Measurements from ENCODE around the gene FOXC2. TPM values are rescaled to one million over a fixed set of nuclear protein-coding genes. Genes with fewer than 3 reads are reported as not detected.

FOXC2 gene
- total and polyA plus RNA-seq, 2 of the 13 experiments (the other 11 are each of a cell fraction or from before 2014, with no cell fraction given) = not detected

DNA sequence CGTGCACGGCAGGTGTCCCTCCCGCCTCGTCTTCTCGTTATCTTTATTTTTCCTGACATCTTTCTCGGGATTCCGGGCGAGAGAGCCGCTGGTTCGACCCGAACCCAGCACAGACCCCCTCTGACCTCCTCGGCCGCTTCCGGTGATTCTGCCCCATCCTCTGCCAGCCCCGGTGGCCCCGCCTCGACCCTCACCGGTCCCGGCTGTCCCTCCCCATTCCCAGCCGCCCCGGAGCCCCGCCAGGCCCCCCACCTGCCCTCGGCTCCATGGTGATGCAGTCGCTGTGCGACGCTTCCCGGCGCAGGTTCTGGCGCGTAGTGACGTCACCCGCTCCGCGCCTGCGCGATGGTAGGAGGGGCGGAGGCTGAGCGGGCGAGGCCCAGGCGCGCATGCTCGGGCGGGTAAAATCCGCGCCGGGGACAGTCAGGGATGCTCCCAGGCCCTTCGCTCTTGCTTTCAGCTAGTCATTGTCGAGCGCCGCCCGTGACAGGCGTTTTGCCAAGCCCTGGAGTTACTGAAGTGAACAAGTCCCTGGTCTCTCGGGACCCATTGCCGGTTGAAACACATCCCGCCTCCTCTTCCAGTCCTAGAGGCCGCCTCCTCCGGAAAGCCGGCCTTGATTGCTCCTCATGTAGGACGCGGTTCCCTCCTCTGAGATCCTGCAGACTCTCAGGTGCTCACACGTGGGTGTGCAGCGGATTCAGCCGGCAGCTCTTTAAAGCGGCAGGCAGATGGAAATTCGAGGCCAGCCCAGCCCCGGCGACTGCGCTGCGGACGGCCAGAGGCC is 11.5 kb upstream of the FOXC2 start, which contains the start of gene MTHFSD (continued):
- TF ChIP-seq ZNF513 (CRISPR knock-in tag; conservative IDR thresholded peaks at IDR 0.05) = no peak
- peak; percentile 76; the same call in 1 of the 2 replicates for TF ChIP-seq ZNF44 (CRISPR knock-in tag; IDR thresholded peaks at IDR 0.05)
- TF ChIP-seq KLF12 (CRISPR knock-in tag; IDR thresholded peaks at IDR 0.05; ENCODE audit: borderline replicate concordance) = peak; percentile 68
- peak; percentile 71; the same call in 1 of the 2 replicates for TF ChIP-seq MEIS2 (CRISPR knock-in tag; IDR thresholded peaks at IDR 0.05)
- TF ChIP-seq ZNF713 (CRISPR knock-in tag; IDR thresholded peaks at IDR 0.05) = 0 out of 2 replicates have a peak, but pooled peaks have one; percentile 60
- no peak for TF ChIP-seq CENPX (CRISPR knock-in tag; IDR thresholded peaks at IDR 0.05)
- TF ChIP-seq ZNF234 (CRISPR knock-in tag; conservative IDR thresholded peaks at IDR 0.05) = no peak
- peak; percentile 47 for TF ChIP-seq XRCC5 (optimal IDR thresholded peaks at IDR 0.05; ENCODE audit: low read length)
- TF ChIP-seq RBM39 (IDR thresholded peaks at IDR 0.05; ENCODE audit: low read depth, low read length, poor library complexity, severe bottlenecking) = no peak
- TF ChIP-seq RAD21 (CRISPR knock-in tag; IDR thresholded peaks at IDR 0.05) = peak; percentile 27; the same call in 1 of the 2 replicates
- peak; percentile 34; the same call in 1 of the 2 replicates for TF ChIP-seq ZNF260 (CRISPR knock-in tag; IDR thresholded peaks at IDR 0.05; ENCODE audit: borderline replicate concordance, low read depth)
- no peak for TF ChIP-seq MBD4 (IDR thresholded peaks at IDR 0.05; ENCODE audit: borderline replicate concordance, low read length)
- 0 out of 2 replicates have a peak, but pooled peaks have one; percentile 3 for TF ChIP-seq MNT (IDR thresholded peaks at IDR 0.05)
- TF ChIP-seq NFE2 (CRISPR knock-in tag; IDR thresholded peaks at IDR 0.05) = no peak
- TF ChIP-seq, protein P1, sequence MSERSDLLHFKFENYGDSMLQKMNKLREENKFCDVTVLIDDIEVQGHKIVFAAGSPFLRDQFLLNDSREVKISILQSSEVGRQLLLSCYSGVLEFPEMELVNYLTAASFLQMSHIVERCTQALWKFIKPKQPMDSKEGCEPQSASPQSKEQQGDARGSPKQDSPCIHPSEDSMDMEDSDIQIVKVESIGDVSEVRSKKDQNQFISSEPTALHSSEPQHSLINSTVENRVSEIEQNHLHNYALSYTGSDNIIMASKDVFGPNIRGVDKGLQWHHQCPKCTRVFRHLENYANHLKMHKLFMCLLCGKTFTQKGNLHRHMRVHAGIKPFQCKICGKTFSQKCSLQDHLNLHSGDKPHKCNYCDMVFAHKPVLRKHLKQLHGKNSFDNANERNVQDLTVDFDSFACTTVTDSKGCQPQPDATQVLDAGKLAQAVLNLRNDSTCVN (CRISPR knock-in tag; IDR thresholded peaks at IDR 0.05; ENCODE audit: borderline replicate concordance) = peak; percentile 9; the same call in 1 of the 2 replicates
- TF ChIP-seq, protein P2, sequence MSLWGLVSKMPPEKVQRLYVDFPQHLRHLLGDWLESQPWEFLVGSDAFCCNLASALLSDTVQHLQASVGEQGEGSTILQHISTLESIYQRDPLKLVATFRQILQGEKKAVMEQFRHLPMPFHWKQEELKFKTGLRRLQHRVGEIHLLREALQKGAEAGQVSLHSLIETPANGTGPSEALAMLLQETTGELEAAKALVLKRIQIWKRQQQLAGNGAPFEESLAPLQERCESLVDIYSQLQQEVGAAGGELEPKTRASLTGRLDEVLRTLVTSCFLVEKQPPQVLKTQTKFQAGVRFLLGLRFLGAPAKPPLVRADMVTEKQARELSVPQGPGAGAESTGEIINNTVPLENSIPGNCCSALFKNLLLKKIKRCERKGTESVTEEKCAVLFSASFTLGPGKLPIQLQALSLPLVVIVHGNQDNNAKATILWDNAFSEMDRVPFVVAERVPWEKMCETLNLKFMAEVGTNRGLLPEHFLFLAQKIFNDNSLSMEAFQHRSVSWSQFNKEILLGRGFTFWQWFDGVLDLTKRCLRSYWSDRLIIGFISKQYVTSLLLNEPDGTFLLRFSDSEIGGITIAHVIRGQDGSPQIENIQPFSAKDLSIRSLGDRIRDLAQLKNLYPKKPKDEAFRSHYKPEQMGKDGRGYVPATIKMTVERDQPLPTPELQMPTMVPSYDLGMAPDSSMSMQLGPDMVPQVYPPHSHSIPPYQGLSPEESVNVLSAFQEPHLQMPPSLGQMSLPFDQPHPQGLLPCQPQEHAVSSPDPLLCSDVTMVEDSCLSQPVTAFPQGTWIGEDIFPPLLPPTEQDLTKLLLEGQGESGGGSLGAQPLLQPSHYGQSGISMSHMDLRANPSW (CRISPR knock-in tag; IDR thresholded peaks at IDR 0.05; ENCODE audit: borderline replicate concordance) = no peak
- TF ChIP-seq, protein P3, sequence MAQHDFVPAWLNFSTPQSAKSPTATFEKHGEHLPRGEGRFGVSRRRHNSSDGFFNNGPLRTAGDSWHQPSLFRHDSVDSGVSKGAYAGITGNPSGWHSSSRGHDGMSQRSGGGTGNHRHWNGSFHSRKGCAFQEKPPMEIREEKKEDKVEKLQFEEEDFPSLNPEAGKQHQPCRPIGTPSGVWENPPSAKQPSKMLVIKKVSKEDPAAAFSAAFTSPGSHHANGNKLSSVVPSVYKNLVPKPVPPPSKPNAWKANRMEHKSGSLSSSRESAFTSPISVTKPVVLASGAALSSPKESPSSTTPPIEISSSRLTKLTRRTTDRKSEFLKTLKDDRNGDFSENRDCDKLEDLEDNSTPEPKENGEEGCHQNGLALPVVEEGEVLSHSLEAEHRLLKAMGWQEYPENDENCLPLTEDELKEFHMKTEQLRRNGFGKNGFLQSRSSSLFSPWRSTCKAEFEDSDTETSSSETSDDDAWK (CRISPR knock-in tag; IDR thresholded peaks at IDR 0.05) = no peak
- TF ChIP-seq CBX1 (IDR thresholded peaks at IDR 0.05; ENCODE audit: low read depth) = peak; percentile 72
- TF ChIP-seq ZNF180 (CRISPR knock-in tag; IDR thresholded peaks at IDR 0.05; ENCODE audit: borderline replicate concordance, low read depth) = no peak; the same call in 1 of the 2 replicates
- TF ChIP-seq PCBP2 (optimal IDR thresholded peaks at IDR 0.05; ENCODE audit: low read depth, low read length, poor library complexity, severe bottlenecking) = no peak
- TF ChIP-seq GFI1 (CRISPR knock-in tag; IDR thresholded peaks at IDR 0.05; ENCODE audit: borderline replicate concordance) = no peak
